H9 (cell line): ENCODE measurements around the gene SHMT1. TPM values are rescaled to one million over a fixed set of nuclear protein-coding genes. Genes with fewer than 3 reads are reported as not detected.
A peak's percentile ranks its signal among the peaks of the same experiment; 100 is the strongest.

Experiments
- DNase-seq: peaks from one replicate; pipeline ENCODE4 v3.0.0-alpha.2; 2017
- H2AFZ ChIP-seq: one replicate; pipeline ENCODE4 v1.6.1; 2013; ENCODE audit warnings: mild to moderate bottlenecking, low read length, control low read depth, moderate library complexity
- H2AK5ac ChIP-seq: 2 replicates; pipeline ENCODE4 v1.6.1; 2013; ENCODE audit warnings: low read length, control low read depth, mixed read lengths; ENCODE audit not compliant: insufficient read length
- H2BK120ac ChIP-seq: one replicate; pipeline ENCODE4 v1.6.1; 2013; ENCODE audit warnings: low read depth, mild to moderate bottlenecking, low read length, control low read depth, inconsistent platforms; ENCODE audit not compliant: poor library complexity, severe bottlenecking
- H2BK12ac ChIP-seq: 2 replicates; pipeline ENCODE4 v1.6.1; 2013; ENCODE audit warnings: low read length, control low read depth, mixed read lengths, low read depth; ENCODE audit not compliant: insufficient read length
- H2BK15ac ChIP-seq: 2 replicates; pipeline ENCODE4 v1.6.1; 2013; ENCODE audit warnings: low read depth, low read length, control low read depth
- H2BK20ac ChIP-seq: one replicate; pipeline ENCODE4 v1.6.1; 2013; ENCODE audit warnings: low read depth, mild to moderate bottlenecking, low read length, control low read depth, inconsistent platforms; ENCODE audit not compliant: poor library complexity, severe bottlenecking
- H2BK5ac ChIP-seq: 2 replicates; pipeline ENCODE4 v1.6.1; 2013; ENCODE audit warnings: low read length, control low read depth, mixed read lengths; ENCODE audit not compliant: insufficient read length
- H3K14ac ChIP-seq: 2 replicates; pipeline ENCODE4 v1.6.1; 2013; ENCODE audit warnings: low read length, control low read depth; ENCODE audit not compliant: insufficient read depth
- H3K18ac ChIP-seq: 2 replicates; pipeline ENCODE4 v1.6.1; 2013; ENCODE audit warnings: low read depth, mild to moderate bottlenecking, mixed read lengths, low read length, control low read depth; ENCODE audit not compliant: insufficient read length
- H3K23ac ChIP-seq: 2 replicates; pipeline ENCODE4 v1.6.1; 2013; ENCODE audit warnings: low read length, control low read depth, mixed read lengths, low read depth; ENCODE audit not compliant: insufficient read length
- H3K23me2 ChIP-seq: 2 replicates; pipeline ENCODE4 v1.6.1; 2013; ENCODE audit warnings: low read depth, mild to moderate bottlenecking, mixed read lengths, low read length, control low read depth; ENCODE audit not compliant: insufficient read length, poor library complexity, severe bottlenecking
- H3K27ac ChIP-seq: 2 replicates; pipeline ENCODE4 v1.5.1; 2013; ENCODE audit warnings: low read length, control low read depth, mixed read lengths, low read depth; ENCODE audit not compliant: insufficient read length
- H3K27me3 ChIP-seq: 2 replicates; pipeline ENCODE4 v1.6.1; 2013; ENCODE audit warnings: low read length, control low read depth, inconsistent platforms; ENCODE audit not compliant: insufficient read depth
- H3K4ac ChIP-seq: 2 replicates; pipeline ENCODE4 v1.6.1; 2013; ENCODE audit warnings: low read depth, mild to moderate bottlenecking, control low read depth, inconsistent platforms, low read length, moderate library complexity
- H3K4me1 ChIP-seq: 2 replicates; pipeline ENCODE4 v1.6.1; 2013; ENCODE audit warnings: low read length, control low read depth, inconsistent platforms; ENCODE audit not compliant: insufficient read depth
- H3K4me2 ChIP-seq: 2 replicates; pipeline ENCODE4 v1.6.1; 2013; ENCODE audit warnings: low read length, control low read depth, mixed read lengths; ENCODE audit not compliant: insufficient read length, insufficient read depth
- H3K56ac ChIP-seq: 2 replicates; pipeline ENCODE4 v1.6.1; 2013; ENCODE audit warnings: low read depth, mild to moderate bottlenecking, mixed read lengths, low read length, control low read depth; ENCODE audit not compliant: insufficient read length
- H3K79me1 ChIP-seq: 2 replicates; pipeline ENCODE4 v1.6.1; 2013; ENCODE audit warnings: low read depth, mild to moderate bottlenecking, moderate library complexity, low read length, control low read depth, inconsistent platforms; ENCODE audit not compliant: insufficient read depth, poor library complexity, severe bottlenecking
- H3K79me2 ChIP-seq: 2 replicates; pipeline ENCODE4 v1.6.1; 2013; ENCODE audit warnings: low read length, control low read depth, inconsistent platforms; ENCODE audit not compliant: insufficient read depth
- H3K9ac ChIP-seq: 2 replicates; pipeline ENCODE4 v1.6.1; 2013; ENCODE audit warnings: low read length, control low read depth, mixed read lengths; ENCODE audit not compliant: insufficient read length; ENCODE audit errors: extremely low read depth
- H3K9me3 ChIP-seq: one replicate; pipeline ENCODE4 v1.6.1; 2013; ENCODE audit warnings: low read depth, low read length, inconsistent platforms; ENCODE audit not compliant: control insufficient read depth
- H3T11ph ChIP-seq: one replicate; pipeline ENCODE4 v1.6.1; 2013; ENCODE audit warnings: mild to moderate bottlenecking, low read length, control low read depth, inconsistent platforms
- H4K20me1 ChIP-seq: one replicate; pipeline ENCODE4 v1.6.1; 2013; ENCODE audit not compliant: control insufficient read depth, insufficient read length, insufficient read depth
- H4K5ac ChIP-seq: 2 replicates; pipeline ENCODE4 v1.6.1; 2013; ENCODE audit warnings: low read depth, mild to moderate bottlenecking, mixed read lengths, low read length, control low read depth; ENCODE audit not compliant: insufficient read length
- H4K8ac ChIP-seq: replicated peaks from 2 replicates; pipeline ENCODE4 v1.6.1; 2013; ENCODE audit warnings: low read length, control low read depth, mixed read lengths, low read depth; ENCODE audit not compliant: insufficient read length
- H4K91ac ChIP-seq: 2 replicates; pipeline ENCODE4 v1.6.1; 2013; ENCODE audit warnings: low read depth, mild to moderate bottlenecking, moderate library complexity, mixed read lengths, low read length, control low read depth; ENCODE audit not compliant: insufficient read length
- H3K27ac Mint-ChIP-seq, 3 experiments: 2 replicates in 2 of 3; 3 replicates in 1 of 3; pipeline ENCODE4 v1.8.0; 2020 to 2021; ENCODE audit warnings: mixed read lengths in 3 of 3, mild to moderate bottlenecking in 1 of 3, moderate library complexity in 1 of 3
- H3K27me3 Mint-ChIP-seq: 2 replicates; pipeline ENCODE4 v1.8.0; 2021; ENCODE audit warnings: low read depth, mild to moderate bottlenecking, moderate library complexity, mixed read lengths
- H3K36me3 Mint-ChIP-seq, 3 experiments: 2 replicates in 2 of 3; 3 replicates in 1 of 3; pipeline ENCODE4 v1.8.0; 2020 to 2021; ENCODE audit warnings: low read depth in 3 of 3, mixed read lengths in 3 of 3; ENCODE audit not compliant: insufficient read depth in 1 of 3
- H3K4me1 Mint-ChIP-seq, 2 experiments: 2 replicates each; pipeline ENCODE4 v1.8.0; 2020; ENCODE audit warnings: mixed read lengths in 2 of 2
- H3K4me3 Mint-ChIP-seq, 2 experiments: 2 replicates in 1 of 2; 3 replicates in 1 of 2; pipeline ENCODE4 v1.8.0; 2020 to 2021; ENCODE audit warnings: mild to moderate bottlenecking in 2 of 2, mixed read lengths in 2 of 2, moderate library complexity in 1 of 2
- H3K9me3 Mint-ChIP-seq, 2 experiments: 2 replicates in 1 of 2; 3 replicates in 1 of 2; pipeline ENCODE4 v1.8.0; 2020; ENCODE audit warnings: mild to moderate bottlenecking in 2 of 2, mixed read lengths in 2 of 2, moderate library complexity in 1 of 2
- CTCF ChIP-seq: fragments of 200-600 bp; sonication (generic); conservative IDR thresholded peaks from 3 replicates; pipeline ENCODE4 v1.8.0; 2021; ENCODE audit warnings: antibody characterized with exemption, mild to moderate bottlenecking
- WGBS: extraction: QIAGEN DNeasy Blood & Tissue Kit; methylation state at CpG from one replicate; pipeline ENCODE4 v1.1.7; 2013; ENCODE audit warnings: missing lambda C conversion rate, low lambda C conversion rate, mixed read lengths; ENCODE audit not compliant: insufficient read length; ENCODE audit errors: extremely low coverage; 5-methylcytosine and 5-hydroxymethylcytosine counted together
- total RNA-seq: library from RNA; stranded (reverse); gene quantifications from 2 replicates; pipeline ENCODE4 v1.2.1, GENCODE V29; 2021

Gene SHMT1
- total RNA-seq, 1 experiment from 2014 or later: 42.8 TPM

- H3K4me2 ChIP-seq: no peak overlapping the region
- no peak overlapping the region for H2BK15ac ChIP-seq
- no peaks in the 10 kb centered on the region for H3K9me3 ChIP-seq
- no peaks in the 10 kb centered on the region for H4K20me1 ChIP-seq
- H4K91ac ChIP-seq: no peak overlapping the region
- Mint-ChIP-seq H3K27ac (0 out of 7 replicates have a peak overlapping the region, but pooled peaks of 1 of the 3 experiments have one; percentile 66), H3K27me3 (peaks cover 1% of the 10 kb centered on the region; the same call in 1 of the 2 replicates), H3K4me1 (no peaks in the 10 kb centered on the region), H3K9me3 (peaks cover 0 to 2% of the 10 kb centered on the region in 2 experiments; a peak in 2 of 5 replicates), H3K36me3 (peaks cover 35 to 83% (median 57%) of the 10 kb centered on the region in 3 experiments), H3K4me3 (no peak overlapping the region)
- H3K14ac ChIP-seq: no peak overlapping the region
- no peak overlapping the region for H3K23ac ChIP-seq
- no peak overlapping the region for H4K8ac ChIP-seq
- H2AK5ac ChIP-seq: no peak overlapping the region
- no peak overlapping the region for H2AFZ ChIP-seq
- no peak for DNase-seq
- no peak overlapping the region for H3K18ac ChIP-seq
- H3K4me1 ChIP-seq: no peaks in the 10 kb centered on the region
- no peak overlapping the region for H2BK20ac ChIP-seq
- no peak overlapping the region for H2BK5ac ChIP-seq
- no peak for TF ChIP-seq CTCF
- no CpG with 5 or more reads among the region's 10 CpGs for WGBS
- no peak overlapping the region for H2BK12ac ChIP-seq
- no peak overlapping the region for H3K4ac ChIP-seq
- no peaks in the 10 kb centered on the region for H3K79me1 ChIP-seq
- no peaks in the 10 kb centered on the region for H3K27me3 ChIP-seq
- no peak overlapping the region for H3K27ac ChIP-seq
- H4K5ac ChIP-seq: no peak overlapping the region
- no peak overlapping the region for H2BK120ac ChIP-seq
- no peak overlapping the region for H3T11ph ChIP-seq
- no peak overlapping the region for H3K56ac ChIP-seq
- no peaks in the 10 kb centered on the region for H3K79me2 ChIP-seq
- no peak overlapping the region for H3K9ac ChIP-seq
- no peaks in the 10 kb centered on the region for H3K23me2 ChIP-seq
Observed at GRCh38 chr17:18327556-18327955, 35.8 kb downstream of the SHMT1 start.
